ENCODE measurements around the gene BCHE. TPM values are rescaled to one million over a fixed set of nuclear protein-coding genes. Genes with fewer than 3 reads are reported as not detected.

BCHE gene
- total and polyA plus RNA-seq, 2 donors (not counting 3 experiments of a cell fraction or from before 2014, with no cell fraction given), result 0.27 to 0.66 TPM

DNA sequence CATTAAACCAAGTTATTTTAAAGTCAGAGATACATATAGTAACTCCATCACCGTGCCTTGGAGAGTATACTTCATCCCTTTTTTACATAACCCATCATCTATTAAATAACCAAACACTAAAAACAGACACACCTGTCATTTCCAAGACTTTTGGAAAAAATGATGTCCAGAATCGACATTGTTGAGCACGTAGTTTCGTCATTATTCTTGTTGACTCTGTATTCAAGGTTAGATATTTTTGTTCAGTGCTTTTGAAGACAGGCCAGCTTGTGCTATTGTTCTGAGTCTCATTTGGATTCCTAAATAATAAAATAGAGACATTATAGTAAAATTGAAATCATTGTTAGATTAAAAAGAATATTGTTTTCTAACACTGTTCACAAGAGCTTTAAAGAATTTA lies 51.2 kb downstream of the BCHE start:
- Histone ChIP-seq H3K9ac (replicated peaks; ENCODE audit: extremely low read depth, insufficient read depth, low read length) (no peak overlapping the region), H3K79me2 (ENCODE audit: control insufficient read depth, insufficient read depth, low read length) (no peaks in the 10 kb centered on the region), H3K9me3 (replicated peaks; ENCODE audit: control insufficient read depth, insufficient read depth, low read length) (no peaks in the 10 kb centered on the region), H3K36me3 (ENCODE audit: control insufficient read depth in 2 of 2, extremely low read depth in 1 of 2, insufficient read depth in 2 of 2, low read length in 2 of 2) (no peaks in the 10 kb centered on the region), H3K4me1 (ENCODE audit: control insufficient read depth, extremely low read depth, insufficient read depth, low read length) (no peaks in the 10 kb centered on the region), H2AFZ (ENCODE audit: low read depth, low read length) (no peak overlapping the region), H3K27me3 (ENCODE audit: control insufficient read depth in 2 of 2, insufficient read depth in 2 of 2, low read length in 2 of 2) (no peaks in the 10 kb centered on the region), H3K27ac (ENCODE audit: insufficient read depth, low read depth, low read length) (no peak overlapping the region), H3K9me1 (replicated peaks; ENCODE audit: control insufficient read depth, extremely low read depth, insufficient read depth, low read length) (no peaks in the 10 kb centered on the region), H3K4me2 (ENCODE audit: insufficient read depth, low read length) (no peak overlapping the region), H4K20me1 (replicated peaks; ENCODE audit: control insufficient read depth, extremely low read depth, insufficient read depth, low read length) (no peaks in the 10 kb centered on the region), H3K4me3 (replicated peaks in 1 of 3; ENCODE audit: insufficient read depth in 1 of 3, low read depth in 1 of 3, low read length in 3 of 3) (no peak overlapping the region)
- FAIRE-seq (no peak), DNase-seq (ENCODE audit: low read depth, low spot score) (no peak)
- TF ChIP-seq, protein P1, sequence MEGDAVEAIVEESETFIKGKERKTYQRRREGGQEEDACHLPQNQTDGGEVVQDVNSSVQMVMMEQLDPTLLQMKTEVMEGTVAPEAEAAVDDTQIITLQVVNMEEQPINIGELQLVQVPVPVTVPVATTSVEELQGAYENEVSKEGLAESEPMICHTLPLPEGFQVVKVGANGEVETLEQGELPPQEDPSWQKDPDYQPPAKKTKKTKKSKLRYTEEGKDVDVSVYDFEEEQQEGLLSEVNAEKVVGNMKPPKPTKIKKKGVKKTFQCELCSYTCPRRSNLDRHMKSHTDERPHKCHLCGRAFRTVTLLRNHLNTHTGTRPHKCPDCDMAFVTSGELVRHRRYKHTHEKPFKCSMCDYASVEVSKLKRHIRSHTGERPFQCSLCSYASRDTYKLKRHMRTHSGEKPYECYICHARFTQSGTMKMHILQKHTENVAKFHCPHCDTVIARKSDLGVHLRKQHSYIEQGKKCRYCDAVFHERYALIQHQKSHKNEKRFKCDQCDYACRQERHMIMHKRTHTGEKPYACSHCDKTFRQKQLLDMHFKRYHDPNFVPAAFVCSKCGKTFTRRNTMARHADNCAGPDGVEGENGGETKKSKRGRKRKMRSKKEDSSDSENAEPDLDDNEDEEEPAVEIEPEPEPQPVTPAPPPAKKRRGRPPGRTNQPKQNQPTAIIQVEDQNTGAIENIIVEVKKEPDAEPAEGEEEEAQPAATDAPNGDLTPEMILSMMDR (IDR thresholded peaks at IDR 0.05; ENCODE audit: extremely low read depth in 1 of 2, insufficient read depth in 1 of 2, low read depth in 1 of 2, low read length in 2 of 2), result no peak
- TF ChIP-seq POLR2A (IDR thresholded peaks at IDR 0.05; ENCODE audit: low read depth, low read length), result no peak
- TF ChIP-seq POLR2AphosphoS5 (IDR thresholded peaks at IDR 0.05; ENCODE audit: insufficient read depth, low read depth, low read length), result no peak
- TF ChIP-seq EZH2 (IDR thresholded peaks at IDR 0.05; ENCODE audit: borderline replicate concordance, low read depth, low read length, severe bottlenecking), result no peak
- no peak for TF ChIP-seq MYC (IDR thresholded peaks at IDR 0.05; ENCODE audit: low read depth, low read length)
- TF ChIP-seq FOS (IDR thresholded peaks at IDR 0.05; ENCODE audit: borderline replicate concordance, insufficient read depth, low read length), result no peak
- no peak for TF ChIP-seq JUN (IDR thresholded peaks at IDR 0.05; ENCODE audit: borderline replicate concordance, insufficient read depth, insufficient read length, low read depth)
- TF ChIP-seq GATA2 (IDR thresholded peaks at IDR 0.05; ENCODE audit: insufficient read depth, insufficient read length, low read depth, low read length), result no peak
- TF ChIP-seq, protein P2, sequence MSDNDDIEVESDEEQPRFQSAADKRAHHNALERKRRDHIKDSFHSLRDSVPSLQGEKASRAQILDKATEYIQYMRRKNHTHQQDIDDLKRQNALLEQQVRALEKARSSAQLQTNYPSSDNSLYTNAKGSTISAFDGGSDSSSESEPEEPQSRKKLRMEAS (IDR thresholded peaks at IDR 0.05; ENCODE audit: insufficient read depth, insufficient read length), result no peak
- POLR2A ChIA-PET, result no interaction called here
- no TSS peak for BruUV-seq (replicated peaks)
- intact Hi-C loops (cut with micrococcal nuclease) (no loop called here), dilution Hi-C loops (cut with MboI; ENCODE audit: extremely low pct_ligation_motif_present, low sequenced_read_pairs) (no loop called here)
- CTCF ChIA-PET, result no interaction called here
